ENCODE data around the gene KLF15. TPM values are rescaled to one million over a fixed set of nuclear protein-coding genes. Genes with fewer than 3 reads are reported as not detected.

The KLF15 gene
- total RNA-seq, 2 experiments from 2014 or later: not detected

- CTCF ChIA-PET: no interaction called here
- POLR2A ChIA-PET: no interaction called here
- Mint-ChIP-seq H3K9me3 (ENCODE audit: insufficient read depth) (no peaks in the 10 kb centered on the region), H3K36me3 (ENCODE audit: low read depth) (no peaks in the 10 kb centered on the region), H3K4me3 (no peak overlapping the region), H3K4me1 (ENCODE audit: low read depth) (no peaks in the 10 kb centered on the region), H3K27me3 (ENCODE audit: low read depth) (peaks cover 4% of the 10 kb centered on the region), H3K27ac (no peak overlapping the region)
- no peak for ATAC-seq
- DNase-seq: no peak
Measured at GRCh38 chr3:126308394-126309125, 48.6 kb downstream of the KLF15 start.

- Mint-ChIP-seq H3K27ac (no peak overlapping the region), H3K9me3 (ENCODE audit: insufficient read depth) (no peaks in the 10 kb centered on the region), H3K4me1 (ENCODE audit: low read depth) (no peaks in the 10 kb centered on the region), H3K4me3 (no peak overlapping the region), H3K36me3 (ENCODE audit: low read depth) (no peaks in the 10 kb centered on the region), H3K27me3 (ENCODE audit: low read depth) (peaks cover 7% of the 10 kb centered on the region)
- POLR2A ChIA-PET: no interaction called here
- CTCF ChIA-PET: no interaction called here
- DNase-seq: no peak
- ATAC-seq: no peak
Measured at GRCh38 chr3:126307591-126308393, 49.4 kb downstream of the KLF15 start.

GRCh38 chr3:126306888-126307482 is 50.2 kb downstream of the KLF15 start:
- no peak overlapping the region for H3K27ac Mint-ChIP-seq
- DNase-seq: no peak
- peaks cover 7% of the 10 kb centered on the region for H3K27me3 Mint-ChIP-seq (ENCODE audit: low read depth)
- no peak for ATAC-seq
- H3K4me3 Mint-ChIP-seq: no peak overlapping the region
- ChIA-PET POLR2A (no interaction called here), CTCF (no interaction called here)
- no peaks in the 10 kb centered on the region for H3K9me3 Mint-ChIP-seq (ENCODE audit: insufficient read depth)
- no peaks in the 10 kb centered on the region for H3K36me3 Mint-ChIP-seq (ENCODE audit: low read depth)
- no peaks in the 10 kb centered on the region for H3K4me1 Mint-ChIP-seq (ENCODE audit: low read depth)

GRCh38 chr3:126306397-126306796 is 50.8 kb downstream of the KLF15 start:
- Mint-ChIP-seq H3K27ac (no peak overlapping the region), H3K36me3 (ENCODE audit: low read depth) (no peaks in the 10 kb centered on the region), H3K4me1 (ENCODE audit: low read depth) (no peaks in the 10 kb centered on the region), H3K27me3 (ENCODE audit: low read depth) (peaks cover 7% of the 10 kb centered on the region), H3K4me3 (no peak overlapping the region), H3K9me3 (ENCODE audit: insufficient read depth) (no peaks in the 10 kb centered on the region)
- no peak for DNase-seq
- CTCF ChIA-PET: no interaction called here
- POLR2A ChIA-PET: no interaction called here
- no peak for ATAC-seq

- H3K4me3 Mint-ChIP-seq: no peak overlapping the region
- ChIA-PET CTCF (no interaction called here), POLR2A (interaction anchor here (0.6 kb wide), 1 partner anchor 56 kb away, joined by 3 read pairs; no protein-coding TSS in a partner anchor)
- peaks cover 7% of the 10 kb centered on the region for H3K27me3 Mint-ChIP-seq (ENCODE audit: low read depth)
- DNase-seq: no peak
- H3K27ac Mint-ChIP-seq: no peak overlapping the region
- ATAC-seq: no peak
- H3K9me3 Mint-ChIP-seq (ENCODE audit: insufficient read depth): no peaks in the 10 kb centered on the region
- H3K4me1 Mint-ChIP-seq (ENCODE audit: low read depth): no peaks in the 10 kb centered on the region
- H3K36me3 Mint-ChIP-seq (ENCODE audit: low read depth): no peaks in the 10 kb centered on the region
Measured at GRCh38 chr3:126305427-126305826, 51.8 kb downstream of the KLF15 start.

GRCh38 chr3:126304704-126305103 is 52.5 kb downstream of the KLF15 start:
- POLR2A ChIA-PET: no interaction called here
- CTCF ChIA-PET: no interaction called here
- H3K4me1 Mint-ChIP-seq (ENCODE audit: low read depth): no peaks in the 10 kb centered on the region
- no peaks in the 10 kb centered on the region for H3K36me3 Mint-ChIP-seq (ENCODE audit: low read depth)
- peaks cover 7% of the 10 kb centered on the region for H3K27me3 Mint-ChIP-seq (ENCODE audit: low read depth)
- no peak overlapping the region for H3K4me3 Mint-ChIP-seq
- H3K9me3 Mint-ChIP-seq (ENCODE audit: insufficient read depth): no peaks in the 10 kb centered on the region
- no peak for DNase-seq
- H3K27ac Mint-ChIP-seq: no peak overlapping the region
- no peak for ATAC-seq

- CTCF ChIA-PET: no interaction called here
- H3K36me3 Mint-ChIP-seq (ENCODE audit: low read depth): no peaks in the 10 kb centered on the region
- peaks cover 7% of the 10 kb centered on the region for H3K27me3 Mint-ChIP-seq (ENCODE audit: low read depth)
- H3K4me3 Mint-ChIP-seq: no peak overlapping the region
- DNase-seq: no peak
- H3K27ac Mint-ChIP-seq: no peak overlapping the region
- no peaks in the 10 kb centered on the region for H3K4me1 Mint-ChIP-seq (ENCODE audit: low read depth)
- no peak for ATAC-seq
- H3K9me3 Mint-ChIP-seq (ENCODE audit: insufficient read depth): no peaks in the 10 kb centered on the region
- POLR2A ChIA-PET: no interaction called here
Measured at GRCh38 chr3:126304291-126304690, 52.9 kb downstream of the KLF15 start.

GRCh38 chr3:126303272-126303671 is 53.9 kb downstream of the KLF15 start:
- H3K4me1 Mint-ChIP-seq (ENCODE audit: low read depth): no peaks in the 10 kb centered on the region
- H3K9me3 Mint-ChIP-seq (ENCODE audit: insufficient read depth): no peaks in the 10 kb centered on the region
- DNase-seq (no peak), ATAC-seq (no peak)
- H3K36me3 Mint-ChIP-seq (ENCODE audit: low read depth): no peaks in the 10 kb centered on the region
- H3K27me3 Mint-ChIP-seq (ENCODE audit: low read depth): peaks cover 7% of the 10 kb centered on the region
- H3K27ac Mint-ChIP-seq: no peak overlapping the region
- H3K4me3 Mint-ChIP-seq: no peak overlapping the region
- ChIA-PET POLR2A (no interaction called here), CTCF (no interaction called here)

GRCh38 chr3:126300761-126301481 is 56.3 kb downstream of the KLF15 start:
- H3K27ac Mint-ChIP-seq: no peak overlapping the region
- ChIA-PET CTCF (no interaction called here), POLR2A (no interaction called here)
- H3K4me3 Mint-ChIP-seq: no peak overlapping the region
- ATAC-seq (no peak), DNase-seq (no peak)
- no peaks in the 10 kb centered on the region for H3K4me1 Mint-ChIP-seq (ENCODE audit: low read depth)
- H3K9me3 Mint-ChIP-seq (ENCODE audit: insufficient read depth): no peaks in the 10 kb centered on the region
- peaks cover 7% of the 10 kb centered on the region for H3K27me3 Mint-ChIP-seq (ENCODE audit: low read depth)
- H3K36me3 Mint-ChIP-seq (ENCODE audit: low read depth): no peaks in the 10 kb centered on the region

GRCh38 chr3:126300001-126300760 is 57.0 kb downstream of the KLF15 start:
- no peak for DNase-seq
- CTCF ChIA-PET: no interaction called here
- no peaks in the 10 kb centered on the region for H3K4me1 Mint-ChIP-seq (ENCODE audit: low read depth)
- ATAC-seq: no peak
- POLR2A ChIA-PET: no interaction called here
- no peak overlapping the region for H3K27ac Mint-ChIP-seq
- H3K4me3 Mint-ChIP-seq: no peak overlapping the region
- peaks cover 7% of the 10 kb centered on the region for H3K27me3 Mint-ChIP-seq (ENCODE audit: low read depth)
- no peaks in the 10 kb centered on the region for H3K36me3 Mint-ChIP-seq (ENCODE audit: low read depth)
- no peaks in the 10 kb centered on the region for H3K9me3 Mint-ChIP-seq (ENCODE audit: insufficient read depth)

- Mint-ChIP-seq H3K4me3 (no peak overlapping the region), H3K27ac (no peak overlapping the region), H3K36me3 (ENCODE audit: low read depth) (no peaks in the 10 kb centered on the region), H3K27me3 (ENCODE audit: low read depth) (peaks cover 2% of the 10 kb centered on the region), H3K9me3 (ENCODE audit: insufficient read depth) (no peaks in the 10 kb centered on the region), H3K4me1 (ENCODE audit: low read depth) (no peaks in the 10 kb centered on the region)
- POLR2A ChIA-PET: no interaction called here
- CTCF ChIA-PET: no interaction called here
- DNase-seq (no peak), ATAC-seq (no peak)
Measured at GRCh38 chr3:126295407-126295939, 61.7 kb downstream of the KLF15 start.

Measured in activated CD8-positive, alpha-beta T cell treated with anti-CD3 and anti-CD28 coated beads, Interleukin-2, amount 10 ng/mL, durations not matched to agents 7 days and 5 days (primary cell).